Measurements from ENCODE around the gene E2F1. TPM values are rescaled to one million over a fixed set of nuclear protein-coding genes. Genes with fewer than 3 reads are reported as not detected.

Gene E2F1
- total and polyA plus RNA-seq, 2 experiments from 2014 or later, result 12.1 to 42.6 TPM

DNA sequence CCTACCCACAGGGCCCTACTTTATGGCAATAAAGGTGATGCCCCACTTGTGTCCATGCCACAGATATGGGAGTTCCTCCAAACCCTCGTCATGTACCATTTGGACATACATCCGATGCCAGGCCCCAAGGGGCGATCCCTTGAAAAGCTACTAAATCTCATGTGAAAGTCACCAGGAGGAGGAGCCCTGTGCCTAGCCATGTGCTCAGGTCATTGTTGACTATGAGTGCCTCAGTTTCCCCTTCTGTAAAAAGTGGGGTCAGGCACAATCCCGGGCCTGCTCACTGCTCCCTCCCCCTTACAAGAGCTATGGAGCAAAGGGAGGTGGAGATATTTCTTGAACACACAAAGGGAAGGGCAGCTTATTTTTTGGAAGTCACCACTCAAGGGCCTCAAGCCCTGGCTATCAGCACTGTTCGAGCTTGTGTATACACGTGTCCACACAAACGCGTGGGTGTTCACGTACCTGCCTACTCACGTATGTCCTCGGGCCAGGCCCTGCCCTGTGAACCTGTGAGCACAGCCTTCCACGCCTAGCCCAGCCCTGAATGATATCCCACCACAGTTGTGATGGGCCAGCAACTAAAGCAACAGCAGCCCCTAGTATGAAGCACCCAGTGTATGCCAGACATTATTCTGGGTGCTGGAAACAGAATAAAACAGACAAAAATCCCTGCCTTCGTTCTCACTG, 17.6 kb downstream of the E2F1 start:
- H3K4me2 ChIP-seq, result peak overlapping the region; percentile 76; the same call in 1 of the 2 replicates
- no peak for ATAC-seq
- Mint-ChIP-seq H3K4me3 (peak overlapping the region; percentile 29; the same call in 1 of the 3 replicates), H3K27me3 (ENCODE audit: insufficient read depth, low read depth, poor library complexity) (peaks cover 26% of the 10 kb centered on the region), H3K9me3 (no peaks in the 10 kb centered on the region), H3K4me1 (peaks cover 40% of the 10 kb centered on the region), H3K27ac (no peak overlapping the region), H3K36me3 (ENCODE audit: low read depth) (peaks cover 34% of the 10 kb centered on the region)
- no peaks in the 10 kb centered on the region; the same call in 1 of the 2 replicates for H3K79me2 ChIP-seq (replicated peaks; ENCODE audit: insufficient read depth)
- H3K4me1 ChIP-seq (ENCODE audit: insufficient read depth), result peaks cover 26% of the 10 kb centered on the region; the same call in 1 of the 2 replicates
- no peaks in the 10 kb centered on the region; the same call in 1 of the 2 replicates for H3K36me3 ChIP-seq (ENCODE audit: insufficient read depth)
- peak overlapping the region; percentile 53; the same call in 1 of the 2 replicates for H3K4me3 ChIP-seq
- peaks cover 11% of the 10 kb centered on the region; the same call in 1 of the 2 replicates for H3F3A ChIP-seq (replicated peaks; ENCODE audit: low read depth)
- H2AFZ ChIP-seq, result no peak overlapping the region
- no peaks in the 10 kb centered on the region for H3K9me2 ChIP-seq (ENCODE audit: insufficient read depth)
- H3K27ac ChIP-seq (ENCODE audit: low read depth), result no peak overlapping the region
- H4K20me1 ChIP-seq (replicated peaks; ENCODE audit: insufficient read depth), result peaks cover 3% of the 10 kb centered on the region
- no peak for DNase-seq (ENCODE audit: low spot score)
- H3K27me3 ChIP-seq (ENCODE audit: insufficient read depth), result peaks cover 11% of the 10 kb centered on the region; the same call in 1 of the 2 replicates
- TF ChIP-seq STAT1 (IDR thresholded peaks at IDR 0.05; ENCODE audit: unreplicated experiment) (no peak), CREB1 (CRISPR knock-in tag; IDR thresholded peaks at IDR 0.05; ENCODE audit: low read depth) (no peak), EZH2 (IDR thresholded peaks at IDR 0.05; ENCODE audit: low read depth, unreplicated experiment) (no peak)

- H3F3A ChIP-seq (replicated peaks; ENCODE audit: low read depth), result peaks cover 11% of the 10 kb centered on the region; the same call in 1 of the 2 replicates
- DNase-seq (ENCODE audit: low spot score) (peak; percentile 91), ATAC-seq (peak; percentile 63)
- no peaks in the 10 kb centered on the region for H3K9me2 ChIP-seq (ENCODE audit: insufficient read depth)
- Mint-ChIP-seq H3K27ac (no peak overlapping the region), H3K4me1 (peaks cover 34% of the 10 kb centered on the region), H3K27me3 (ENCODE audit: insufficient read depth, low read depth, poor library complexity) (peaks cover 23% of the 10 kb centered on the region), H3K36me3 (ENCODE audit: low read depth) (peaks cover 34% of the 10 kb centered on the region), H3K9me3 (no peaks in the 10 kb centered on the region), H3K4me3 (peak overlapping the region; percentile 61)
- H3K4me1 ChIP-seq (ENCODE audit: insufficient read depth), result peaks cover 19% of the 10 kb centered on the region; the same call in 1 of the 2 replicates
- H3K36me3 ChIP-seq (ENCODE audit: insufficient read depth), result no peaks in the 10 kb centered on the region; the same call in 1 of the 2 replicates
- H3K79me2 ChIP-seq (replicated peaks; ENCODE audit: insufficient read depth), result no peaks in the 10 kb centered on the region
- H2AFZ ChIP-seq, result peak overlapping the region; percentile 80; the same call in 1 of the 2 replicates
- H4K20me1 ChIP-seq (replicated peaks; ENCODE audit: insufficient read depth), result peaks cover 3% of the 10 kb centered on the region
- peak overlapping the region; percentile 76 for H3K4me2 ChIP-seq
- H3K4me3 ChIP-seq, result peak overlapping the region; percentile 53
- H3K27me3 ChIP-seq (ENCODE audit: insufficient read depth), result peaks cover 13% of the 10 kb centered on the region; the same call in 1 of the 2 replicates
- H3K27ac ChIP-seq (ENCODE audit: low read depth), result no peak overlapping the region
- peak; percentile 55; the same call in 1 of the 2 replicates for TF ChIP-seq CREB1 (CRISPR knock-in tag; IDR thresholded peaks at IDR 0.05; ENCODE audit: low read depth)
- no peak for TF ChIP-seq EZH2phosphoT487 (IDR thresholded peaks at IDR 0.05; ENCODE audit: unreplicated experiment)
- TF ChIP-seq EZH2 (IDR thresholded peaks at IDR 0.05; ENCODE audit: low read depth, unreplicated experiment), result no peak
- TF ChIP-seq, protein P1, sequence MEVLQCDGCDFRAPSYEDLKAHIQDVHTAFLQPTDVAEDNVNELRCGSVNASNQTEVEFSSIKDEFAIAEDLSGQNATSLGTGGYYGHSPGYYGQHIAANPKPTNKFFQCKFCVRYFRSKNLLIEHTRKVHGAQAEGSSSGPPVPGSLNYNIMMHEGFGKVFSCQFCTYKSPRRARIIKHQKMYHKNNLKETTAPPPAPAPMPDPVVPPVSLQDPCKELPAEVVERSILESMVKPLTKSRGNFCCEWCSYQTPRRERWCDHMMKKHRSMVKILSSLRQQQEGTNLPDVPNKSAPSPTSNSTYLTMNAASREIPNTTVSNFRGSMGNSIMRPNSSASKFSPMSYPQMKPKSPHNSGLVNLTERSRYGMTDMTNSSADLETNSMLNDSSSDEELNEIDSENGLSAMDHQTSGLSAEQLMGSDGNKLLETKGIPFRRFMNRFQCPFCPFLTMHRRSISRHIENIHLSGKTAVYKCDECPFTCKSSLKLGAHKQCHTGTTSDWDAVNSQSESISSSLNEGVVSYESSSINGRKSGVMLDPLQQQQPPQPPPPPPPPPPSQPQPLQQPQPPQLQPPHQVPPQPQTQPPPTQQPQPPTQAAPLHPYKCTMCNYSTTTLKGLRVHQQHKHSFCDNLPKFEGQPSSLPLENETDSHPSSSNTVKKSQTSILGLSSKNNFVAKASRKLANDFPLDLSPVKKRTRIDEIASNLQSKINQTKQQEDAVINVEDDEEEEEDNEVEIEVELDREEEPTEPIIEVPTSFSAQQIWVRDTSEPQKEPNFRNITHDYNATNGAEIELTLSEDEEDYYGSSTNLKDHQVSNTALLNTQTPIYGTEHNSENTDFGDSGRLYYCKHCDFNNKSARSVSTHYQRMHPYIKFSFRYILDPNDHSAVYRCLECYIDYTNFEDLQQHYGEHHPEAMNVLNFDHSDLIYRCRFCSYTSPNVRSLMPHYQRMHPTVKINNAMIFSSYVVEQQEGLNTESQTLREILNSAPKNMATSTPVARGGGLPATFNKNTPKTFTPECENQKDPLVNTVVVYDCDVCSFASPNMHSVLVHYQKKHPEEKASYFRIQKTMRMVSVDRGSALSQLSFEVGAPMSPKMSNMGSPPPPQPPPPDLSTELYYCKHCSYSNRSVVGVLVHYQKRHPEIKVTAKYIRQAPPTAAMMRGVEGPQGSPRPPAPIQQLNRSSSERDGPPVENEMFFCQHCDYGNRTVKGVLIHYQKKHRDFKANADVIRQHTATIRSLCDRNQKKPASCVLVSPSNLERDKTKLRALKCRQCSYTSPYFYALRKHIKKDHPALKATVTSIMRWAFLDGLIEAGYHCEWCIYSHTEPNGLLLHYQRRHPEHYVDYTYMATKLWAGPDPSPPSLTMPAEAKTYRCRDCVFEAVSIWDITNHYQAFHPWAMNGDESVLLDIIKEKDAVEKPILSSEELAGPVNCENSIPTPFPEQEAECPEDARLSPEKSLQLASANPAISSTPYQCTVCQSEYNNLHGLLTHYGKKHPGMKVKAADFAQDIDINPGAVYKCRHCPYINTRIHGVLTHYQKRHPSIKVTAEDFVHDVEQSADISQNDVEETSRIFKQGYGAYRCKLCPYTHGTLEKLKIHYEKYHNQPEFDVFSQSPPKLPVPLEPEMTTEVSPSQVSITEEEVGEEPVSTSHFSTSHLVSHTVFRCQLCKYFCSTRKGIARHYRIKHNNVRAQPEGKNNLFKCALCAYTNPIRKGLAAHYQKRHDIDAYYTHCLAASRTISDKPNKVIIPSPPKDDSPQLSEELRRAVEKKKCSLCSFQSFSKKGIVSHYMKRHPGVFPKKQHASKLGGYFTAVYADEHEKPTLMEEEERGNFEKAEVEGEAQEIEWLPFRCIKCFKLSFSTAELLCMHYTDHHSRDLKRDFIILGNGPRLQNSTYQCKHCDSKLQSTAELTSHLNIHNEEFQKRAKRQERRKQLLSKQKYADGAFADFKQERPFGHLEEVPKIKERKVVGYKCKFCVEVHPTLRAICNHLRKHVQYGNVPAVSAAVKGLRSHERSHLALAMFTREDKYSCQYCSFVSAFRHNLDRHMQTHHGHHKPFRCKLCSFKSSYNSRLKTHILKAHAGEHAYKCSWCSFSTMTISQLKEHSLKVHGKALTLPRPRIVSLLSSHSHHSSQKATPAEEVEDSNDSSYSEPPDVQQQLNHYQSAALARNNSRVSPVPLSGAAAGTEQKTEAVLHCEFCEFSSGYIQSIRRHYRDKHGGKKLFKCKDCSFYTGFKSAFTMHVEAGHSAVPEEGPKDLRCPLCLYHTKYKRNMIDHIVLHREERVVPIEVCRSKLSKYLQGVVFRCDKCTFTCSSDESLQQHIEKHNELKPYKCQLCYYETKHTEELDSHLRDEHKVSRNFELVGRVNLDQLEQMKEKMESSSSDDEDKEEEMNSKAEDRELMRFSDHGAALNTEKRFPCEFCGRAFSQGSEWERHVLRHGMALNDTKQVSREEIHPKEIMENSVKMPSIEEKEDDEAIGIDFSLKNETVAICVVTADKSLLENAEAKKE (CRISPR knock-in tag; IDR thresholded peaks at IDR 0.05), result no peak
- TF ChIP-seq, protein P2, sequence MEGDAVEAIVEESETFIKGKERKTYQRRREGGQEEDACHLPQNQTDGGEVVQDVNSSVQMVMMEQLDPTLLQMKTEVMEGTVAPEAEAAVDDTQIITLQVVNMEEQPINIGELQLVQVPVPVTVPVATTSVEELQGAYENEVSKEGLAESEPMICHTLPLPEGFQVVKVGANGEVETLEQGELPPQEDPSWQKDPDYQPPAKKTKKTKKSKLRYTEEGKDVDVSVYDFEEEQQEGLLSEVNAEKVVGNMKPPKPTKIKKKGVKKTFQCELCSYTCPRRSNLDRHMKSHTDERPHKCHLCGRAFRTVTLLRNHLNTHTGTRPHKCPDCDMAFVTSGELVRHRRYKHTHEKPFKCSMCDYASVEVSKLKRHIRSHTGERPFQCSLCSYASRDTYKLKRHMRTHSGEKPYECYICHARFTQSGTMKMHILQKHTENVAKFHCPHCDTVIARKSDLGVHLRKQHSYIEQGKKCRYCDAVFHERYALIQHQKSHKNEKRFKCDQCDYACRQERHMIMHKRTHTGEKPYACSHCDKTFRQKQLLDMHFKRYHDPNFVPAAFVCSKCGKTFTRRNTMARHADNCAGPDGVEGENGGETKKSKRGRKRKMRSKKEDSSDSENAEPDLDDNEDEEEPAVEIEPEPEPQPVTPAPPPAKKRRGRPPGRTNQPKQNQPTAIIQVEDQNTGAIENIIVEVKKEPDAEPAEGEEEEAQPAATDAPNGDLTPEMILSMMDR (conservative IDR thresholded peaks at IDR 0.05; ENCODE audit: low read depth in 2 of 2), result peak; percentile 73 to 93
- TF ChIP-seq ZNF331 (CRISPR knock-in tag; IDR thresholded peaks at IDR 0.05; ENCODE audit: low read depth), result no peak
These were observed 18.3 kb downstream of the E2F1 start for GRCh38 chr20:33667676-33668465.
